Activated CD4-positive, CD25-positive, alpha-beta regulatory T cell treated with anti-CD3 and anti-CD28 coated beads, Interleukin-2, amount 50 U/mL, for 72 hours (primary cell): ENCODE results near the gene RIMS1.

Experiments used
- DNase-seq: peaks from one replicate; pipeline ENCODE4 v3.0.0; 2021

RIMS1 gene, protein sequence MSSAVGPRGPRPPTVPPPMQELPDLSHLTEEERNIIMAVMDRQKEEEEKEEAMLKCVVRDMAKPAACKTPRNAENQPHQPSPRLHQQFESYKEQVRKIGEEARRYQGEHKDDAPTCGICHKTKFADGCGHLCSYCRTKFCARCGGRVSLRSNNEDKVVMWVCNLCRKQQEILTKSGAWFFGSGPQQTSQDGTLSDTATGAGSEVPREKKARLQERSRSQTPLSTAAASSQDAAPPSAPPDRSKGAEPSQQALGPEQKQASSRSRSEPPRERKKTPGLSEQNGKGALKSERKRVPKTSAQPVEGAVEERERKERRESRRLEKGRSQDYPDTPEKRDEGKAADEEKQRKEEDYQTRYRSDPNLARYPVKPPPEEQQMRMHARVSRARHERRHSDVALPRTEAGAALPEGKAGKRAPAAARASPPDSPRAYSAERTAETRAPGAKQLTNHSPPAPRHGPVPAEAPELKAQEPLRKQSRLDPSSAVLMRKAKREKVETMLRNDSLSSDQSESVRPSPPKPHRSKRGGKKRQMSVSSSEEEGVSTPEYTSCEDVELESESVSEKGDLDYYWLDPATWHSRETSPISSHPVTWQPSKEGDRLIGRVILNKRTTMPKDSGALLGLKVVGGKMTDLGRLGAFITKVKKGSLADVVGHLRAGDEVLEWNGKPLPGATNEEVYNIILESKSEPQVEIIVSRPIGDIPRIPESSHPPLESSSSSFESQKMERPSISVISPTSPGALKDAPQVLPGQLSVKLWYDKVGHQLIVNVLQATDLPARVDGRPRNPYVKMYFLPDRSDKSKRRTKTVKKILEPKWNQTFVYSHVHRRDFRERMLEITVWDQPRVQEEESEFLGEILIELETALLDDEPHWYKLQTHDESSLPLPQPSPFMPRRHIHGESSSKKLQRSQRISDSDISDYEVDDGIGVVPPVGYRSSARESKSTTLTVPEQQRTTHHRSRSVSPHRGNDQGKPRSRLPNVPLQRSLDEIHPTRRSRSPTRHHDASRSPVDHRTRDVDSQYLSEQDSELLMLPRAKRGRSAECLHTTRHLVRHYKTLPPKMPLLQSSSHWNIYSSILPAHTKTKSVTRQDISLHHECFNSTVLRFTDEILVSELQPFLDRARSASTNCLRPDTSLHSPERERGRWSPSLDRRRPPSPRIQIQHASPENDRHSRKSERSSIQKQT (N-terminal part only)

GRCh38 chr6:71886184-71887005 is at the start of gene RIMS1:
Gene RIMS1, plus strand, starts transcription at chr6:71886550. Its CDS starts 474 bp downstream, at chr6:71887024.
- DNase-seq, result no peak

DNA sequence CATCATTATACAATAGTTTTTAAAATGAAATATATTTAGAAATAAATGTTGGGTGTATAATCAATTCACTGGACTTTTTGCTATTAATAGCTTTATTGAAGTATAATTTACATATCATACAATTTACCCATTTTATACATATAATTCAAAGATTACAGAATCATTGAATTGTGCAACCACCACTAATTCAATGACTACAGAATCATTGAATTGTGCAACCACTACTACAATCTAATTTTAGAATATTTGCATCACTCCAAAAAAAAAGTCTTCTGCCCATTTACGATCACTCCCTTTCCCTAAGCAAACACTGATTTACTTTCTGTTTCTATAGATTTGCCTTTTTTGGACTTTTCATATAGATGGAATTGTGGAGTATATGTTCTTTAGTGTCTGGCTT is 35.1 kb upstream of the RIMS1 start:
- DNase-seq, result no peak

DNA sequence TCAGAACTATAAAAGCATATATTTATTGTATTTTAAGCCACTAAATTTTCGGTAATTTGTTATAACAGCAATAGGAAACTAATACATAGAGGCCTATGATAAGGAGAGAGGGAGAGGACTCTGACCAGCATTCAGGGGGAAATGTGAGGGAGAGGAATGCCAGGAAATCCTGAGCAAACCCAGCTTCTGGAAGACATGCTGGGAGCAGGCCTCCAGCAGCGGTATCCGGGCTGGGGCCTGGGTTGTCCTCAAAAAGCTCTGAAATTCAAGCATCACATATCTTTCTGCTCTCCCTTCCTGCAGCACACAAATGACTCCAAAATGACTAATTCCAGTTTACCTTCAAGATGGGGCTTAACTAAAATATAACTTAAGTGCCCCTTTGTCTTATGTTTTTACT is 33.4 kb upstream of the RIMS1 start:
- no peak for DNase-seq

DNA sequence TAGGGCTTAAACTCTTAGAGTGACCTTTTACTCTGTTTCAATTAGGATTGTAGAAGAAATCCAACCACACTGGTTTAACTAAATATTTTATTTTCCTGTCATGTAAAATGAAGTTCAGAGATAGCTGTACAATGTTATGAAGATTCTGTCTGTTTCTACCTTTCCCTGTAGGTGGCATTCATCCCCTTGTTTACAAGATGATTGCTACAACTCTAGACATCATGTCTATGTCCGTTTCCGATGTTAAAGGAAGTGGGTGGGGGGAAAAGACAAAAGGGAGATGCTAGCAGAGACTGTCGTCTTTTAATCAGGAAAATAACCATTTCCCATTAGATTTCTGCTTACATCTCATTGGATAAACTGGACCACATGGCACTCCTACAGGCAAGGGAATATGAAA is 30.9 kb upstream of the RIMS1 start:
- no peak for DNase-seq

DNA sequence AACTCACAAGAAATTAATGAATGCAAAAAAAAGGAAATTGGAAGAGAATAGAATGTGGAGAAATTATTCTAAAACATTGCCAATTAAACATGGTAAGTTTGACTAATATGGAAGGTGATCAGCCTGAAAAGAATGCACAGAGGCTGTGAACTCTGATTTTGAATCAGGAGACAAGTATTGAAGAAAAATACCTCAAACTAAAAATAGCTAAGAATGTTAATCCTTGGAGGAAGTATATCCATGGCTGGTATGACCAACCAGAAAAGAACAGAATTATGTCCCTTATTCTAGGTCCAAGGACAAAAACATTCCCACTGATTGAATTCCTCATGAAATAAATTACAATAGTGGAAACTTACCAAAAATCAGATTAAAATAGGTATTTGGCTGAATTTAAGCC is 7.3 kb upstream of the RIMS1 start:
- no peak for DNase-seq

- DNase-seq, result no peak
These were observed 825 bp downstream of the RIMS1 start for GRCh38 chr6:71887006-71887743.

GRCh38 chr6:71887744-71888230 is 1.4 kb downstream of the RIMS1 start:
- no peak for DNase-seq

- DNase-seq, result no peak
These were observed 2.5 kb downstream of the RIMS1 start for GRCh38 chr6:71888756-71889340.

DNA sequence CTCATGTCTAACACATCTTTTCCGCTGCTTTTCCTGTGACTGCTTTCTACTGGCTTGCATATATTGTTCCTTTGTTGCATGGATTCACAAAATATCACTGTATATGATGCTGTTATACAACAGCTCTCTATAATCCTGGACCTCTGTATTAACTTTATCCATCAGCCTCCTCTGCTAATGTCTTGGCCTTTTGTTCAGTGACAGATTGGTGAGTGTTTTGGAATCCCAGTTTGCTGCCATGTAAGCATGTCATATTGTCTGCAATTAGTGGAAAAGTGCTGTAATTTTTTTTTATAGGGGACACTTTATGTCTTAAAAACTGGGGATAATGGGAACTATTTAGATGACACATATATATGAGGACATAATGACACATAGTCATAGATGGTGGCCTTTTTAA is 3.0 kb downstream of the RIMS1 start:
- DNase-seq, result no peak

- DNase-seq, result no peak
These were observed 6.3 kb downstream of the RIMS1 start for GRCh38 chr6:71892641-71893040.

DNA sequence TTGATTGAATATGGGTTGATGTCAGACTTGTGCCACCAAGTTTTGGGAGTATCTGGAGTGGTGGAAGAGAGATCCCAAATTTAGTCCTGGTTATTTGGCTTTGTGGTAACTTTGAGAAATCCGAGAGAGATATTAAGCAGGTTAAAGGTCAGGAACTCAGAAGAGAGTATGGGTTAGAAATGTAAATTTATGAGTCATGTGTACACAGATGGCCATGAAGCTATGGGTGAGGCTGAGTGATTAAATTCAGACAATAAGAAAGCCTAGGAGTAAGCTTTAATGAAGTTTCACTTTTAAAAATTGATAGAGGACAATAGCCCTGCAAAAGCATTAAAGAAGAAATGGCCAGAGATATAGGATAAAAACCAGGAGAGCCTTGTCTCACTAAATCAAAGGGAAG is 14.3 kb downstream of the RIMS1 start:
- DNase-seq, result no peak

- no peak for DNase-seq
These were observed 15.9 kb downstream of the RIMS1 start for GRCh38 chr6:71902261-71902660.

DNA sequence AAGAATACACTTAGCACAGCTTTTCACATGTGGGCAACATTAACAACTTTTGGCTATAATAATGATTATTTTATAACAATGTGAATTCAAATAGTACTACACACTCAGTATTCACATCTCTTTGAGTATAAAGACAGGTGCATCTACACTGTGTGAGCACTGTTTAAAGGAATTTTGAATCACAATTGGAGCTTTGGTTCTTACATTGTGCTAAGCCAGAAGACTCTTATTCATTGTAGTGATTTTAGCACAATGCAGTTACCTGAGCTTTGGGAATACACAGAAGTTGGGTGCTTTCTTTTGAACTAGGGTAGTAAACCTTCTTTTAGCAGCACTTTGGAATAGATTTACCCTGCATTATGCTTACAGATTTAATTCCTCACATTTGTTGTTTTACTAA is 20.5 kb downstream of the RIMS1 start:
- DNase-seq, result no peak

GRCh38 chr6:71908162-71908765 is 21.9 kb downstream of the RIMS1 start:
- DNase-seq, result no peak

DNA sequence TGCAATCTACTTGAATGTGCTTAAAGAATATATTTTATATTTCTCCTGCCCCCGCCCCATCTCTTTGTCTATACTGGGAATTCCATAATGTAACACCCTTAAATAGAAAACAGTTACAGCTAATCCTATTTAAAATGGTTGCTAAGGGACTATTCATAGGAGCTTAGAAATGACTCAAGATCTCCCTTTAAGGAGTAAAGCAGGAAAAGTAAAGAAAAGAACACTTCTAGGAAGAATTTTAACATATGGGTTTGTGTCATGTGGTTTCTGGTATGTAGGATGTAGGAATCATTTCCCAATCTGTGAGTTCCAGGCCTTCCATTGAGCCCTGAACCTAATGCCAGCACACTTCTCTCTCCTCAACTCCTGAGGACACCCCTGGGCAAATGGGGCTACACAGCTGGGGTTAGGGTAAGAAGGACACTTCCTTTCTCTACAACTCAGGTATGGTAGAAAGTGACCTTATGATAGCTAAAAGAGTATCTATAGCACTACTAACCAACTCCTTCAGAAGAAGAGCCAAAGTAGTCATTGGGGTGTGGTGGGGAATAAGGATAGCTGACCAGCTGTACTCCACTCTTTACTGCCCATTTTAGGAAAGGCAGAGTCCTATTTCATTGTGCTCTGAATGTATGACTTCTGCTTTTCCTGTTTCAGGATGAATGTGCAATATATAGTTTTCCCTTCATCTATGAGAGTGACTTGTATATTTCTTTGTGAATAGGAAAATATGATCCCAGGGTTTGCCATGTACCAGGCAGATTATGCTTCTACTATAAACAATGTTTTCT is 27.3 kb downstream of the RIMS1 start:
- DNase-seq, result no peak

DNA sequence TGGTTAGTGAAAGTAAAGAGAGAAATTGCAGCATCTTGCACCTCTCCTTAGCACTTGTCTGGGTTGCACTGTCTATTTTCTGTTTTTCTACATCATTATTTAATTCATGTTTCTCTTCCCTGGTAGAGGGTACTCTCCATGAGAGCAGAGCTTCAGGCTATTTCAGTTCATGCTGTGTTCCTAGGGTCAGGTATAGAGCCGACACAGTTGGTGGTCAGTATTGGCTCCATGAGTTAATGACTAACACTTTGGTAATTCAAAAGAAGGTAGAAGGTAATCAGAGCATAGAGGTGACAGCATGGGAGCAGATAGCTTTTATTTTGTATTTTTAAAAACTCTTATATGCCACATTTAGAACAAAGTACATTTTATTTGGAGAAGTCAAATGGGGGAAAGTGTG is 42.7 kb downstream of the RIMS1 start:
- DNase-seq, result no peak

DNA sequence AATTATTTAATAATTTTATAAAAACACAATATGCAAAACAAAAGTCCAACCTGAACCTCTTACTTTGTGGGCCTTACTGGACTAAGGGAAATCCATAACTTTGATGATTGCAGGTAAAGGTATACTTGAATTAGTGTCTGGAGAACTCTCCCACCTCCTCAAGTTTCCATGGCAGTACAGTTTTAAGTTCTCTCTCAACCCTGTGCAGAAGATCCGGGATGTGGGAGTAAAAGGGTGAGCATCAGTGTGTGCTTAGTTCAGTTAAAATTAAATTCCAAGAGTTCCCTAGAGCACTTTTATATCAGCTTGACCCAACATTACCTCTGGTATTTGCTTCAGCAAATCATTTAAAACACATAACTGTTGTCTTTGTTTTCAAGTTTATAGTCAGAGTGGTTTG is 47.5 kb downstream of the RIMS1 start:
- no peak for DNase-seq

DNA sequence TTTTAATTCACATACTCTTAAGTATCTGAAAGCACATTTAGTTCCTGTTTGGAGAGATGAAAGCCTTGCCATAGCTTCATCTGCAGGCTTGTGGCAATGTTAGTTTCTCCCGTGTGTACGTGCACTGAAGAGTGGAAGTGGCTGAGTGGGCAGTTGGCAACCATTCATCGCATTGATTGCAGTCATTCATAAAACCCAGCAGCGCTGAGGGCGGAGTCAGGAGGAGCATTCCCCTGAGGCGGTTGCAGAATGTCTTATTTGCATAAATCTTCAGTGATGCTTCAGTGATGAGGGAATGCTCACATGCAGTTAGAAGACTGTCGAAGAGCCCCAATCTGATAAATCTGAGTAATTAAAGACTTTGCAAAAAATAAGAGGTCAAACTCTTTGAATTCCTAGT is 79.1 kb downstream of the RIMS1 start:
- DNase-seq, result no peak

- DNase-seq, result no peak
These were observed 81.1 kb downstream of the RIMS1 start for GRCh38 chr6:71967436-71967835.

- DNase-seq, result no peak
These were observed 91.5 kb downstream of the RIMS1 start for GRCh38 chr6:71977884-71978283.
